ENCODE measurements around the gene ZNF586.
A peak's percentile ranks its signal among the peaks of the same experiment; 100 is the strongest.
"Not testable (repeated sequence)": the region's sequence is repeated elsewhere in the genome, so short reads cannot be mapped to it uniquely, and the experiment has no call there.

ZNF586 gene

GRCh38 chr19:57796580-57796979 lies 27.1 kb downstream of the ZNF586 start:
- DNase-seq (ENCODE audit: low spot score), result not testable (repeated sequence)

- no peak for DNase-seq (ENCODE audit: low spot score)
Observed at GRCh38 chr19:57800696-57801095, 31.2 kb downstream of the ZNF586 start.

DNA sequence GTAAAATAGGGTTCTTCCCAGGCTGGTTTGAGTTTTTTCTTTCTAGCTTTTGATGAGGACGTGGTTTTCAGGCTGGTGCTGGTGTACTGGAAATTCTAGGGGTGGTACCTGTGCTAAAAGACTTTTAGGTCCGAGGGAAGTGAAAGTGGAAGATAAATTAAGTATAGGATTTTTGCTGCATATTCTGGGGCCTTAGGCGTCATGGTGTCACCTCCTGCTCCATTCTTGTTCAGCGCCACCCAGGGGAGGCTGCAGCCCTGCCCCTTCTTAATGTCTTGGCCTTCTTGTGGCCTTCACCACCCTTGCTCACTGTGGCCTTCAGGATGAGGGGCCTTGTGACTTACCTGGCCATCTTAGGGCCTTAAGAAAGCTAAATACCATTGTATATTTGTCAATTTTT lies 32.8 kb downstream of the ZNF586 start:
- DNase-seq (ENCODE audit: low spot score), result no peak

GRCh38 chr19:57803265-57803593 lies 33.8 kb downstream of the ZNF586 start:
- no peak for DNase-seq (ENCODE audit: low spot score)

GRCh38 chr19:57803594-57804325 lies 34.3 kb downstream of the ZNF586 start:
- peak; percentile 71 for DNase-seq (ENCODE audit: low spot score)

DNA sequence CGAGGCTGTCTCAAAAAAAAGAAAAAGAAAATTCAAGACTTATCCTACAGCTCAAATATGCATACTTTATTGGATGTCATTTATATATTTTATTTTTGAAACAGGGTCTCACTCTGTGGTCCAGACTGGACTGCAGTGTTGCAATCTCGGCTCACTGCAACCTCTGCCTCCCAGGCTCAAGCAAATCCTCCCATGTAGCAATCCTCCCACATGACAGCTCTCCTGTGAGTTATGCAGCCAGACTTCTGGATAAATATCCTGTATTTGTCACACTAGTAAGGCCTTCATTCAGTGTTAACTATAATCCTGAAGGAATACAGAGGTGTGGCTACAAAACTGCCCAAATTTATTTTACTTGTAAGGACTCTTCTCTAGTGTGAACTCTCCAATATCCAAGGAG lies 38.1 kb downstream of the ZNF586 start:
- DNase-seq (ENCODE audit: low spot score), result no peak

- DNase-seq (ENCODE audit: low spot score), result not testable (repeated sequence)
Observed at GRCh38 chr19:57810410-57811295, 41.2 kb downstream of the ZNF586 start.

GRCh38 chr19:57812226-57812625 lies 42.8 kb downstream of the ZNF586 start:
- DNase-seq (ENCODE audit: low spot score), result no peak

GRCh38 chr19:57812975-57813820 lies 43.7 kb downstream of the ZNF586 start:
- DNase-seq (ENCODE audit: low spot score), result not testable (repeated sequence)

GRCh38 chr19:57813919-57814504 lies 44.5 kb downstream of the ZNF586 start:
- DNase-seq (ENCODE audit: low spot score), result no peak

DNA sequence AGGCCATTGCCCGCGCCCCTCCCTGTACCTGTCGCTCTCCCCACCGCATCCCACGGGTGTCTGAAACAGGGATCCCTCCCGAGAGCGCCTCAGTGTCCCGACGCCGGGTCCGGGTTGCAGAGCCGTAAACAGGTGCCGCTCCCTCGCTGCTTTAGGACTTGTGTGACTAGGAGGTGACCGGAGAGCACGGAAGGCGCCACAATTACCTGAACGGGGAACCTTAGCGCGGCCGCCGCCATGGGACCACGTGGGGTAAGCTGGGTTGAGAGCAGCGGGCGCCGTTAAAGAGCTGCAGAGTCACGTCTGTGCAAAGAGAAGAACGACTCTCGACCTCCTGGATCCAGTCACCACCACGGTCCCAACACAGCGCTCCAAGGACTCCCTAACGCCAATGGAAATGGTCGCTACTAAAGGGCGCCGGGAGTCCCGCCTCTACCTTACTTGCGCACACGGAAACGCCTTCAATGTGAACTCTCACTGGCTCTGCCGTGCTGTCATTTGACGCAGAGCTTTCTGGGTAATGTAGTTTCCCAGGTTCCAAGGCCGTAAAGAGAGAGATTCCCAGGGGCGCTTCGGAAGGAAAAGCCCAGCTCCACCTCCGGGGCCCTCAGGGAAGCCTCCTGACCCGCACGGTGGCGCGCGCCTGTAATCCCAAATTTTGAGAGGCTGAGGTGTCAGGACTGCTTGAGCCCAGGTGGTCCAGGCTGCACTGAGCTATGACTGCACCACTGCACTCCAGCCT lies 45.2 kb downstream of the ZNF586 start, which contains the start of gene ZNF552:
Gene ZNF552 (minus strand): TSS at position 409 of the 742 bp plus-strand sequence. CDS start 170 bp downstream, at position 239.
- DNase-seq (ENCODE audit: low spot score), result peak; percentile 88

GRCh38 chr19:57815247-57816075 lies 46.0 kb downstream of the ZNF586 start:
- DNase-seq (ENCODE audit: low spot score), result no peak

DNA sequence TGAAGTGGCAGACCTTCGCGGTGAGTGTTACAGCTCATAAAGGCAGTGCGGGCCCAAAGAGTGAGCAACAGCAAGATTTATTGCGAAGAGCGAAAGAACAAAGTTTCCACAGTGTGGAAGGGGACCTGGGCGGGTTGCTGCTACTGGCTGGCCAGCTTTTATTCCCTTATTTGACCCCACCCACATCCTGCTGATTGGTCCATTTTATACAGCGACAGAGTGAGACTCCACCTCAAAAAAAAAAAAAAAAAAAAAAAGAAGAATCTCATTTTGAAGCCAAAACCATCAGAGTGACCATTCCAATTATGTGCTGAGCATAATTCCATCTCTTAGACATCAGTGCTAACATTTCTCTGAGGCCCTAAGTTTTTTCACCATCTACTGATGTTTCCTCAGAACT lies 47.2 kb downstream of the ZNF586 start:
- no peak for DNase-seq (ENCODE audit: low spot score)

DNA sequence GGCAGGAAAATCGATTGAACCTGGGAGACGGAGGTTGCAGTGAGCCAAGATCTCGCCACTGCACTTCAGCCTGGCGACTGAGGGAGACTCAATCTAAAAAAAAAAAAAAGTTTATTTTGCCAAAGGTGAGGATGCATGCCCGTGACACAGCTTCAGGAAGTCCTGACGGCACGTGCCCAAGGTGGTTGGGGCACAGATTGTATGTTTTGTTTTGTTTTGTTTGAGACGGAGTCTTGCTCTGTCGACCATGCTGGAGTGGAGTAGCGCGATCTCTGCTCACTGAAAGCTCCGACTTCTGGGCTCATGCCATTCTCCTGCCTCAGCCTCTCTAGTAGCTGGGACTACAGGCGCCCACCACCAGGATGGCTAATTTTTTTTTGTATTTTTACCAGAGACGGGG lies 48.5 kb downstream of the ZNF586 start:
- DNase-seq (ENCODE audit: low spot score), result no peak

DNA sequence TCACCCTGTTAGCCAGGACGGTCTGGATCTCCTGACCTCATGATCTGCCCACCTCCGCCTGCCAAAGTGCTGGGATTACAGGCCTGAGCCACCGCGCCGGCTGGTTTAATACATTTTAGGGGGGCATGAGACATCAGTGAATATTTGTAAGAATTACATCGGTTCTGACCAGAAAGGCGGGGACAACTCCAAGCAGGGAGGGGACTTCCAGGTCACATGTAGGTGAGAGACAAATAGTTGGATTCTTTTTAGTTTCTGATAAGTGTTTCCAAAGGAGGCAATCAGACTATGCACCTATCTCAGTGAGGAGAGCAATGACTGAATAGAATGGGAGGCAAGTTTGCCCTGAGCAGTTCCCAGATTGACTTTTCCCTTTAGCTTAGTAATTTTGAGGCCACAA lies 48.9 kb downstream of the ZNF586 start:
- no peak for DNase-seq (ENCODE audit: low spot score)

DNA sequence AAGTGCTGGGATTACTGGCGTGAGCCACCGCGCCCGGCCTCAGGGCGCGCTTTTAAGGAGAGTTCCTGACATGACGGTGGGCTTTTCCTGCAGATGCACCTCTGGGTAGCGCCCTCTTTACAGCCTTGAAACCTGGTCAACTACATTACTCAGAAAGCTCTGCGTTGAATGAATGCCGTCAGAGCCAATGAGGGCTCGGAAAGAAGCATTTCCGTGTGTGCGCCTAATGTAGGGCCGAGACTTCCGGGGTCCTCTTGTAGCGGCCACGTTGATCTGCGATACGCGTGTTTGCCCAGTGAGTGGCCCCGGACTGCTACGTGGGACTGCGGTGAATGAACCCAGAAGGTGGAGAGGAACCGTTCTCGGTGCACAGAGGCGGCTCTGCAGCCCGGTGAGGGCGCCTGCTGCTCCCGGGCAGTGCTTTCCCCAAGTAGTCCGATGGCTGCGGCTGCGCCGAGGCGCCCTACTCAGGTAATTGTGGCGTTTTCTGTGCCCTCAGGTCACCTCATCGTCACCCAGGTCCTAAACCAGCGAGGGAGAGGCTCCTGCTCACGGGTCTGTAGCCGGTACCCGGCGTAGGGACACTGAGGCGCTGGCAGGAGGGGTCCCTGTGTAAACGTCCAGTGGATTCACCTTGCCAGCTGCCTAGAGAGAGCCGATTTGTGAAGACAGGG lies 50.1 kb downstream of the ZNF586 start:
- DNase-seq (ENCODE audit: low spot score), result peak; percentile 95

DNA sequence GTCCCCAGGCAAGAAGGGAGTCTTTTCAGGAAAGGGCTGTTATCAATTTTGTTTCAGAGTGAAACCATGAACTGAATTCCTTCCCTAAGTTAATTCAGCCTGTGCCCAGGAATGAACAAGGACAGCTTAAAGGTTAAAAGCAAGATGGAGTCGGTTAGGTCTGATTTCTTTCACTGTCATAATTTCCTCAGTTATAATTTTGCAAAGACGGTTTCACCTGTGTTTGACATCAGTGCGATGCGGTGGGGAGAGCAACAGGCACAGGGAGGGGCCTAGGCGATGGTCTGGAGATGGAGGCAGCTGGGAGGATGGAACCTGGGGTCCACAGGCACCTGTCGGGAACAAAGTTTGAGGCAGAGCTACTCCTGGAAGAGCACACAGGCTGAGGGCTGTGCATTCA lies 51.1 kb downstream of the ZNF586 start:
- no peak for DNase-seq (ENCODE audit: low spot score)

DNA sequence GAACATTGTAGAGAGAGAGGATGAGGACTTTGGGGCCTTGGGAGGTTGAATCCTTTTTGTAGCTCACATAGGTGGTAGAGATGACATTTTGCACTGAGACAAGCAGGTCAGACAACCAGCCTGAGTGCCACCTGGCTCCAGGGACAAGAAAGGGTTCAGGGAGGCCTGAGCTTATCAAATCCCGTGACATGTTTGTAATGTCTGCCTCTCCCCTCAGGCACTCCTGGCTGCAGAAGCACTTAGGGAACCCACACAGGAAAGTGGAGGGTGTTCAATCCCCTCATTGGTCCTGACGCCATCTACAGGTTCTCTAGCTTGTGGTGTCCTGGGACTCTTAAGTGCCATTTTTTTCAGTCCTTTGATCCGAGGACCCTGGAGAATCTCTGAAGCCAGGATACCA lies 51.6 kb downstream of the ZNF586 start:
- not testable (repeated sequence) for DNase-seq (ENCODE audit: low spot score)

- not testable (repeated sequence) for DNase-seq (ENCODE audit: low spot score)
Observed at GRCh38 chr19:57821501-57821900, 52.0 kb downstream of the ZNF586 start.

- DNase-seq (ENCODE audit: low spot score), result not testable (repeated sequence)
Observed at GRCh38 chr19:57823155-57823554, 53.7 kb downstream of the ZNF586 start.
